ENCODE results near the gene MRPS31.
"Not testable (repeated sequence)": the region's sequence is repeated elsewhere in the genome, so short reads cannot be mapped to it uniquely, and the experiment has no call there.

Gene MRPS31

GRCh38 chr13:40789275-40790153, 18.5 kb upstream of the MRPS31 start, which contains the start of gene SLC25A15:
Gene SLC25A15, plus strand, starts transcription at chr13:40789611. Its CDS starts 3,616 bp downstream, at chr13:40793227.
- DNase-seq = peak; percentile 68

GRCh38 chr13:40788540-40789274, 17.7 kb upstream of the MRPS31 start:
- DNase-seq = not testable (repeated sequence)

DNA sequence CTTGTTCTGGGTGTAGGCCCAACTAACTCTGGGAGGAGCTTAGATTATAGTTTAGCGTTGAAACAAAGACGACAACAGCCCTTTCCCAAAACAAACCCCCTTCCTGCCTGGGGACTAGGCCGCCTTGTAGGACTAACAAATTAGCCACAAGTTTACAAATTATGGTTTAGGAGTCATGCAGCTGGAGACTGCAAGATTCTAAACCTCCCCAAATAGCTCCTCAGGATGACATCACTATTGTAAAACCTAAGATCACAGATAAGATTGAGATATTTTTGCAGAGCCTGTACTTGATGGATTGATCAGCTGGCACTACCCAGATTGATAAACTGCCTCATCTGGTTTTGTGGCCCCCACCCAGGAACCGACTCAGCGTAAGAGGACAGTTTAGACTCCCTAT, 16.1 kb upstream of the MRPS31 start:
- DNase-seq = no peak

DNA sequence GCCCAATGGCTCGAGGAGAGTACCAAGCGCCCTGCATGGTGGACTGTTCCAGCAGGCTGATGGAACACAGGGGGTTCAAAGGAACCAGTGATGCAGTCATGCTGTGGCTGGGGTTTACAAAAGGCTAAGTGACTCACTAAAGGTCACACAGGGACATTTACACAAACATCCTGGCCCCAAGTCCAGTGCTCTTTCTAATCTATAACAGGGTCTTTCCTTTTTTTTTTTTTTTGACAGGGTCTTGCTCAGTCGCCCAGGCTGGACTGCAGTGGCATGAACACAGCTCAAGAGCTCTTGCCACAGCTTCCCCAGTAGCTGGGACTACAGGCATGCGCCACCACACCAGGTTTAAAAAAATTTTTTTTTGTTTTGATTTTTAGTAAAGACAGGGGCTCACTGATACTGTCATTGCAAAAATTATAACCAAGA, 15.6 kb upstream of the MRPS31 start:
- DNase-seq = peak; percentile 37

DNA sequence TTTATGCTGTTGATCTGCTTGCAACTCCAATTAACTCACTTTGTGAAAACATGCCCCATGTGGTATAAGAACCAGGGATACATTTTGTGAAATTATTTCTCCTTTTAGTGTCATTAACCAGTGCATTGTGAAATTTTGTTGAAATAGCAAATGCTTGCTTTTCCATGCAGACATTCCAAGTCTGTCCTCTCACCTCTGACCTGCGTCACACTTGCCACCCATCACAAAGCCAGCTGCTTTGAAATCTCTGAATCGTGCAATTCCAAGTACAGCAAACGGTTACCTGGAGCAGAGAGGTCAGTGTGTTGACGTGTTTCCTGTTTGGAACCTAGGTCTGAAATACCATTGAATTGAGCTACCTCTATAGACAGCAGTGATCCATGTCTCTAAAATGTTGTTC, 13.6 kb upstream of the MRPS31 start:
- DNase-seq = no peak

GRCh38 chr13:40782971-40783370, 12.0 kb upstream of the MRPS31 start:
- not testable (repeated sequence) for DNase-seq

DNA sequence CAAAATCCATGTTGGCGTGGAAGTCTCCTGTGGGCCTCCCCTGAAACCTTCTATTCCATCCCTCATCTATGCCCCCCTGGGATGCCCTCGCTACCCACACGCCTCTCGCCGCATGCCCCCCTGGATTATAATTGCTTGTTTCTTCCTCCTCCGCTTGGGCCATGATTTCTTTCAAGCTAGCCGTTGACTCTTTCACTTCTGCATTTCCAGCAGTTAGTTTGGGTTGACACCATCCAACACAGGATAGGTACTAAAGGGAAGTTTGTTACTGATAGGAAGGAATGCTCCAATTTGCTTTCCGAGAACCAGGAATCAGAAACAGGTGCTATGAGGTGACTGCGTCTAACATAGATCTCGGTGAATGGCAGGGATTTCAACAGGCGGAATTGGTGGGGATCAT, 10.7 kb upstream of the MRPS31 start:
- DNase-seq = no peak

DNA sequence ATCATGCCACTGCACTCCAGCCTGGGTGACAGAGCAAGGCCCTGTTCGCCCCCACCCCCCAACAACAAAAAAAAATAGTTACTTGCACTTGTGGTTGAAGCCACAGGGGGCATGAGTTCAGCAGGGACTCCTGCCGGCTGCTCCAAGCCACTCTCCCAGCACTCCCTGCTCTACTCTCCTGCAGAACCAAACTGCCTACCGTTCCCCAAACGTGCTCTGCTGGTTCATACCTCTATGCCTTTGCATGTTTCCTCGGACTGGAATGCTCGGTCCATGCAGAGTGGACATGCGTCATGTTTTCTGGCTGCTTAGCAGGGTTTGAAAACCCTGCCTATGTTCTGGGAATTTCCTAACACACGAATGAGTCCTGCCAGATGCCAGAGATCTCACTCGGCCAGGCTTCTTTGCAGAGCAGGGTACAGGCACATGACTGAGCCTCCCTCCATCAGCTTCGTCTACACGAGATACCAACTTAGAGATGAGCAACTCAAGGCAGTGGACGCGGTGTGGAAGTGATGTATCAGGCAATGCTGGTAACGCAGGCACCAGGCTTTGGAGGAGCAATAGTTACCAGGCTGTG, 9.9 kb upstream of the MRPS31 start:
- DNase-seq = no peak

DNA sequence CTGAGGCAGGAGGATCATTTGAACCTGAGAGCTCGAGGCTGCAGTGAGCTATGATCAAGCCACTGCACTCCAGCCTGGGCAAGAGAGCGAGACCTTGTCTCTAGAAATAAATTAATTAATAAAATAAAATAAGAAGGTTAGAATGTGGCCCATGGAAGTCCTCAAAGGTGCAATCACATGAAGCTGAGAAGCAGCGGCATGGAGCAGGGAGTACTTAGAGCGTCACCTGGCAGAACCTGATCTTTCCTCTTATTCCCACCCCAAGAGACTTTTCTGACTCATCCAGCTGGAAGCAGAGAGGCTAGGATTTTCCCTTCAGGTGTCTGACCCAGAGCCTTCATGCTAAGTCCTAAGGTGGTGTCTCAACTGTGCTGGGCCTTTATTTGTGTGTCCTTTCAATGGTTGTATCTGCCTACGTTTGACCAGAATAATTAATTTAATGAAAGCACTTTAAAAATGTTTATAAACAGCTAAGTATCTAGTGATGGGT, 8.9 kb upstream of the MRPS31 start:
- DNase-seq = no peak

- DNase-seq = no peak
These were observed 8.1 kb upstream of the MRPS31 start for GRCh38 chr13:40779049-40779448.

GRCh38 chr13:40777809-40778175, 6.8 kb upstream of the MRPS31 start:
- DNase-seq = no peak

GRCh38 chr13:40777166-40777808, 6.3 kb upstream of the MRPS31 start:
- peak; percentile 36 for DNase-seq

- DNase-seq = peak; percentile 79
These were observed 5.7 kb upstream of the MRPS31 start for GRCh38 chr13:40776681-40777165.

- peak; percentile 30 for DNase-seq
These were observed 5.2 kb upstream of the MRPS31 start for GRCh38 chr13:40776232-40776631.

- no peak for DNase-seq
These were observed 3.7 kb upstream of the MRPS31 start for GRCh38 chr13:40774672-40775071.

- no peak for DNase-seq
These were observed 1.9 kb upstream of the MRPS31 start for GRCh38 chr13:40772765-40773473.

DNA sequence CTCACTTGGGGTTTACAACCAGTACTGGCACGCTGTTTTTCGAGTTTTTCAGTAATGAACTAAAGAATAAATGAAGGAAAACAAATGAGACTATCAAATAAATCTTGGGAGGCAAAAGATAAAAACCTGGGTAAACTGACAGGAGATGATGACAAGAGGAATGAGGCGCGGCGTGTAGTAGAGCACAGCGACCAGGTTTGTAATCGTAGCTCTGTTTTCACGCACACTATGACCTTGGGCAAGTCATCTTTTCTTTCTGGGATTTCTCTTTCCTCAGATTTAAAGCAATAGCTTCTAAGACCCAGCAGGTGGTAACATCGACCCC, 419 bp downstream of the MRPS31 start:
- no peak for DNase-seq

GRCh38 chr13:40769970-40770369, 1.0 kb downstream of the MRPS31 start:
- DNase-seq = no peak

GRCh38 chr13:40765602-40766001, 5.4 kb downstream of the MRPS31 start:
- DNase-seq = no peak

DNA sequence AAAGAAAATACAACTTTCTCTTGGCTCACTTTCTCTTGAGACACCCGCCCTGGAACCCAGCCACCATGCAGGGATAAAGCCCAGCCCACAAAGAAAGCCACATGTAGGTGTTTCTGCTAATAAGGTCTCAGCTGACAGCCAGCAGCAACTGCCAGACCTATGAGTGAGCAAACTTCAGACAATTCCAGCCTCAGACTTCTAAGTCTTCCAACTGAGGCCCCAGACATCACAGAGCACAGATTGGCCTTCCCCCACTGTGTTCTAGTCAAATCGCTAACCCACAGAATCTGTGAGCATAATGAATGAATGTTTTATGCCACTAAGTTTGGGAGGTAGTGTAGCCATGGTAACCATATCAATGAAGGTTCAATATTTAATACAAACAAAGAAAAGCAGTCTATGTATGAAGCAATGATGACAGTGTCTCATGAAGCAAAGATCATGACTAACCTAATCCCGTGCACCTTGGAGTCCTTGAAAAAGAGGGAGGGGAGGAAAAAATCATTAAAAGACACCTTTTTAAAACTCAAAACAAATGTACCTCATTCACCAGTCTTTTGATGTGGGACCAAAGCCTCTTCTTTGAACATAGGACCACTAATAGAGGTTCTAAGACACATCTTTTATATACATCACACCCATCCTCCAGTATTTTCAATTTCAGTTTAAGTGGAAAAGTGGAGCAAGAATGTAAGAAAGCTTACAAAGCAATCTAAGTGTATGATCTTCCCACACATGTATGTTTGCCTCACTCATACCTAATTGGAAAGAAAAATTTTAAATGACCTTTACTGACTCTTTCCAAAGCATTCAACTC, 6.2 kb downstream of the MRPS31 start:
- DNase-seq = peak; percentile 69

- no peak for DNase-seq
These were observed 8.1 kb downstream of the MRPS31 start for GRCh38 chr13:40762849-40763248.
